Measurements from ENCODE around the gene ALDH4A1. TPM values are rescaled to one million over a fixed set of nuclear protein-coding genes. Genes with fewer than 3 reads are reported as not detected.

Gene ALDH4A1
- total and polyA plus RNA-seq, 10 of the 15 experiments (the other 5 are each of a cell fraction or from before 2014, with no cell fraction given), result 0.06 to 25.5 (median 13.0) TPM

DNA sequence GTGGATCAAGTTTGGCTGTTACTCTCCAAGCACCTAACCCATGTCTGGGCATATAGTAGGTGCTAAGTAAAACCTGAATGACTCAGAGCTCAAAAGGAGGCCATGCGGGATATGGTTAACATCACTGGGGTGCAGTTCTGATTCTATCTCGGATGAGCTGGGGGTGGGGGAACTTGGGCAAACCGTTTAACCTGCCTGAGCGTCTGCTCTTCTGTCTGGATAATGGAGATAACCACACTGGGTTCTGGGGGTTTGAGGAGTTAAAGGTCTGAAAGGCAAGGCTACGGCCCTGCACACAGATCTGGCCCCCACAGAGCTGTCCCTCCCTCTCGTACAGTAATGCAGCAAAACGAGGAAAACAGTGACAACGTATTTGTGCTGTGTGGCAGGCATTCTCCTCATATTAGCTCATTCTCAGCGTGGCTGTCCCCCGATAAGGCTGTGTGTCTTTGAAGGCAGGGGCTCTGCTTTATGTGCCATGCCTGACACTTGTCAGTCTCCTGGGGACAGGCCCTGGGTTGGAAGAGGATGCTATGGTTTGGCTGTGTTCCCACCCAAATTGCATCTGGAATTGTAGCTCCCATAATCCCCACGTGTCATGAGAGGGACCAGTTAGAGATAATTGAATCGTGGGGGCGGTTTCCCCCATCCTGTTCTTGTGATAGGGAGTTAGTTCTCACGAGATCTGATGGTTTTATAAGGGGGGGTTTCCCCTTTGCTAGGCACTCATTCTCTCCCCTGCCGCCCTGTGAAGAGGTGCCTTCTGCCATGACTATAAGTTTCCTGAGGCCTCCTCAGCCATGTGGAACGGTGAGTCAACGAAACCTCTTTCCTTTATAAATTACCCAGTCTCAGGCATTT is 6.8 kb upstream of the ALDH4A1 start:
- no peak for ATAC-seq
- no peak overlapping the region for H3K4me3 ChIP-seq
- WGBS (ENCODE audit: insufficient coverage, insufficient replicate concordance, low lambda C conversion rate, missing lambda C conversion rate), result 78% methylated on average over 17 of the region's 17 CpGs
- SMC1A ChIA-PET (ENCODE audit: uncharacterized antibody, unreplicated experiment), result interaction anchor here (0.6 to 3.4 kb wide), 8 partner anchors 24 to 1402 kb away, joined by 3 to 14 read pairs (median 3); no protein-coding TSS in a partner anchor
- no peaks in the 10 kb centered on the region for H4K20me1 ChIP-seq (ENCODE audit: control insufficient read depth, insufficient read depth)
- no peaks in the 10 kb centered on the region for H3K79me2 ChIP-seq (ENCODE audit: control insufficient read depth, insufficient read depth, low read length)
- CTCF ChIA-PET, result interaction anchor here (0.6 to 5.3 kb wide), 15 partner anchors 9 to 1713 kb away, joined by 3 to 86 read pairs (median 7); partner anchors contain the start of gene IFFO2
- POLR2A ChIA-PET, result no interaction called here
- H3K27ac ChIP-seq (ENCODE audit: control insufficient read depth, insufficient read depth), result no peak overlapping the region
- RAD21 ChIA-PET (ENCODE audit: unreplicated experiment), result interaction anchor here (0.6 to 1.9 kb wide), 6 partner anchors 17 to 572 kb away, joined by 3 to 9 read pairs (median 4); no protein-coding TSS in a partner anchor
- BruUV-seq (replicated peaks), result no TSS peak
- no peak overlapping the region for H3K9ac ChIP-seq (ENCODE audit: control insufficient read depth, insufficient read depth, low read length)
- no peaks in the 10 kb centered on the region; the same call in 2 of the 3 replicates for H3K9me3 ChIP-seq (replicated peaks; ENCODE audit: control insufficient read depth, insufficient read depth, low read length)
- intact Hi-C loops (cut with micrococcal nuclease; ENCODE audit: unreplicated experiment) (no loop called here), in situ Hi-C loops (cut with MboI) (loop anchor here (5.0 kb wide), 1 partner anchor 188 kb away; no protein-coding TSS in a partner anchor)
- H3K27me3 ChIP-seq (replicated peaks in 1 of 2; ENCODE audit: control insufficient read depth in 2 of 2, insufficient read depth in 2 of 2, low read length in 1 of 2), result no peaks in the 10 kb centered on the region
- FAIRE-seq, result no peak
- H3K4me2 ChIP-seq (ENCODE audit: control insufficient read depth, insufficient read depth), result no peak overlapping the region
- no peak for DNase-seq (ENCODE audit: low read depth, low spot score)
- peaks cover 5 to 12% of the 10 kb centered on the region in 2 experiments for H3K36me3 ChIP-seq (ENCODE audit: control insufficient read depth in 2 of 2, insufficient read depth in 2 of 2, low read length in 1 of 2)
- H3K4me1 ChIP-seq (ENCODE audit: control insufficient read depth, insufficient read depth, low read length), result peaks cover 12% of the 10 kb centered on the region
- H2AFZ ChIP-seq (ENCODE audit: control insufficient read depth, low read depth, low read length), result no peak overlapping the region
- TF ChIP-seq, protein P1, sequence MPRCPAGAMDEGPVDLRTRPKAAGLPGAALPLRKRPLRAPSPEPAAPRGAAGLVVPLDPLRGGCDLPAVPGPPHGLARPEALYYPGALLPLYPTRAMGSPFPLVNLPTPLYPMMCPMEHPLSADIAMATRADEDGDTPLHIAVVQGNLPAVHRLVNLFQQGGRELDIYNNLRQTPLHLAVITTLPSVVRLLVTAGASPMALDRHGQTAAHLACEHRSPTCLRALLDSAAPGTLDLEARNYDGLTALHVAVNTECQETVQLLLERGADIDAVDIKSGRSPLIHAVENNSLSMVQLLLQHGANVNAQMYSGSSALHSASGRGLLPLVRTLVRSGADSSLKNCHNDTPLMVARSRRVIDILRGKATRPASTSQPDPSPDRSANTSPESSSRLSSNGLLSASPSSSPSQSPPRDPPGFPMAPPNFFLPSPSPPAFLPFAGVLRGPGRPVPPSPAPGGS (IDR thresholded peaks at IDR 0.05; ENCODE audit: borderline replicate concordance, insufficient read depth, low read depth, low read length, poor library complexity, severe bottlenecking), result no peak
- TF ChIP-seq ATF2 (IDR thresholded peaks at IDR 0.05; ENCODE audit: low read length), result no peak
- no peak for TF ChIP-seq JUNB (IDR thresholded peaks at IDR 0.05)
- no peak for TF ChIP-seq ZNF622 (IDR thresholded peaks at IDR 0.05)
- no peak for TF ChIP-seq YBX1 (IDR thresholded peaks at IDR 0.05)
- TF ChIP-seq SP1 (IDR thresholded peaks at IDR 0.05; ENCODE audit: low read depth, low read length), result no peak
- no peak for TF ChIP-seq PML (IDR thresholded peaks at IDR 0.05; ENCODE audit: low read length)
- TF ChIP-seq SUZ12 (IDR thresholded peaks at IDR 0.05; ENCODE audit: unreplicated experiment), result no peak
- TF ChIP-seq, protein P2, sequence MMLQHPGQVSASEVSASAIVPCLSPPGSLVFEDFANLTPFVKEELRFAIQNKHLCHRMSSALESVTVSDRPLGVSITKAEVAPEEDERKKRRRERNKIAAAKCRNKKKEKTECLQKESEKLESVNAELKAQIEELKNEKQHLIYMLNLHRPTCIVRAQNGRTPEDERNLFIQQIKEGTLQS (IDR thresholded peaks at IDR 0.05; ENCODE audit: borderline replicate concordance, extremely low read depth, low read depth, low read length), result no peak
- TF ChIP-seq, protein P3, sequence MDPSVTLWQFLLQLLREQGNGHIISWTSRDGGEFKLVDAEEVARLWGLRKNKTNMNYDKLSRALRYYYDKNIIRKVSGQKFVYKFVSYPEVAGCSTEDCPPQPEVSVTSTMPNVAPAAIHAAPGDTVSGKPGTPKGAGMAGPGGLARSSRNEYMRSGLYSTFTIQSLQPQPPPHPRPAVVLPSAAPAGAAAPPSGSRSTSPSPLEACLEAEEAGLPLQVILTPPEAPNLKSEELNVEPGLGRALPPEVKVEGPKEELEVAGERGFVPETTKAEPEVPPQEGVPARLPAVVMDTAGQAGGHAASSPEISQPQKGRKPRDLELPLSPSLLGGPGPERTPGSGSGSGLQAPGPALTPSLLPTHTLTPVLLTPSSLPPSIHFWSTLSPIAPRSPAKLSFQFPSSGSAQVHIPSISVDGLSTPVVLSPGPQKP (IDR thresholded peaks at IDR 0.05; ENCODE audit: low read depth, low read length), result no peak
- TF ChIP-seq NFIC (IDR thresholded peaks at IDR 0.05; ENCODE audit: low read depth, low read length), result no peak
- no peak for TF ChIP-seq ASH2L (IDR thresholded peaks at IDR 0.05; ENCODE audit: borderline replicate concordance, low read depth)
- TF ChIP-seq CUX1 (IDR thresholded peaks at IDR 0.05; ENCODE audit: insufficient replicate concordance, low read depth, low read length), result no peak
